Fibroblast of pulmonary artery (primary cell): ENCODE results near the gene IER3IP1.
"Not testable (repeated sequence)": the region's sequence is repeated elsewhere in the genome, so short reads cannot be mapped to it uniquely, and the experiment has no call there.

Experiments
- DNase-seq: peaks from one replicate; pipeline ENCODE4 v3.0.0-alpha.2; 2010; ENCODE audit warnings: low read depth
- H3K4me3 ChIP-seq: replicated peaks from 2 replicates; pipeline ENCODE4 v1.5.1; 2011; ENCODE audit warnings: low read depth, mild to moderate bottlenecking, control low read depth, low read length, moderate library complexity
- TF ChIP-seq, protein P1 (sequence below): IDR thresholded peaks from 2 replicates; pipeline ENCODE4 v1.5.1; 2011; ENCODE audit warnings: mild to moderate bottlenecking, control low read depth, low read length, inconsistent platforms; ENCODE audit errors: missing control alignments

IER3IP1 gene, protein sequence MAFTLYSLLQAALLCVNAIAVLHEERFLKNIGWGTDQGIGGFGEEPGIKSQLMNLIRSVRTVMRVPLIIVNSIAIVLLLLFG

GRCh38 chr18:47175898-47176575 lies at the start of gene IER3IP1:
Gene IER3IP1 (minus strand): TSS chr18:47176364. CDS start chr18:47176277, 87 bp downstream.
- H3K4me3 ChIP-seq: peak within 1 kb of the TSS; percentile 96
- peak; percentile 94 for DNase-seq
- TF ChIP-seq, protein P1, sequence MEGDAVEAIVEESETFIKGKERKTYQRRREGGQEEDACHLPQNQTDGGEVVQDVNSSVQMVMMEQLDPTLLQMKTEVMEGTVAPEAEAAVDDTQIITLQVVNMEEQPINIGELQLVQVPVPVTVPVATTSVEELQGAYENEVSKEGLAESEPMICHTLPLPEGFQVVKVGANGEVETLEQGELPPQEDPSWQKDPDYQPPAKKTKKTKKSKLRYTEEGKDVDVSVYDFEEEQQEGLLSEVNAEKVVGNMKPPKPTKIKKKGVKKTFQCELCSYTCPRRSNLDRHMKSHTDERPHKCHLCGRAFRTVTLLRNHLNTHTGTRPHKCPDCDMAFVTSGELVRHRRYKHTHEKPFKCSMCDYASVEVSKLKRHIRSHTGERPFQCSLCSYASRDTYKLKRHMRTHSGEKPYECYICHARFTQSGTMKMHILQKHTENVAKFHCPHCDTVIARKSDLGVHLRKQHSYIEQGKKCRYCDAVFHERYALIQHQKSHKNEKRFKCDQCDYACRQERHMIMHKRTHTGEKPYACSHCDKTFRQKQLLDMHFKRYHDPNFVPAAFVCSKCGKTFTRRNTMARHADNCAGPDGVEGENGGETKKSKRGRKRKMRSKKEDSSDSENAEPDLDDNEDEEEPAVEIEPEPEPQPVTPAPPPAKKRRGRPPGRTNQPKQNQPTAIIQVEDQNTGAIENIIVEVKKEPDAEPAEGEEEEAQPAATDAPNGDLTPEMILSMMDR: peak; percentile 3

DNA sequence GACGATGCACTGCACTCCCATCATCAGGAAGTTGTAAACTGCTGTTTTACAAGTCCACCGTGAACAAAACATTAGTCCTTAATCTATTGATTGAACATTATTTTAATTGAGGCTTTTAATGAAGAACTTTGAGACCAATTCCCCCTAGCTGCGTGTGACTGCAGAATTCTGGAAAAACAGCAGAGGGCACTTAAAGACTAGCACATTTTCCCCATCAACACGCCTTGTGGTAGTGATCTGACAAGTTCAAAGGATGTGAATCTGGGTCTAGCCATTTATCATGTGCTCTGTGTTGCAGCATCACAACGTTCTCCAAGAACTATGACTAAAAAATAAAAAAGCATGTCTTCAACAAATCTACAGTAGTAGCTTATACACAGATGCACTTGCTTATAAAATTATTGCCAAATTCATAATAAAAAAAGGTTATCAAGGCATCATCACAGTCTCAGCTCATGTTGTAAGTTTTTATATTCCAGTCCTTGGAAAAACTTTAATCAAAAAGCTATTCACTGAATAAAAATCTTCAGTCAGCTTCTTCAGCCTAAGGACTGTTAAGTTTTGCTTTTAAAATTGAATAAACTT lies 39.5 kb upstream of the IER3IP1 start:
- H3K4me3 ChIP-seq: no peak overlapping the region
- TF ChIP-seq, protein P1: peak; percentile 60
- peak; percentile 72 for DNase-seq

- TF ChIP-seq, protein P1: no peak
- no peak for DNase-seq
- H3K4me3 ChIP-seq: no peak overlapping the region
Observed at GRCh38 chr18:47209171-47209570, 33.0 kb upstream of the IER3IP1 start.

DNA sequence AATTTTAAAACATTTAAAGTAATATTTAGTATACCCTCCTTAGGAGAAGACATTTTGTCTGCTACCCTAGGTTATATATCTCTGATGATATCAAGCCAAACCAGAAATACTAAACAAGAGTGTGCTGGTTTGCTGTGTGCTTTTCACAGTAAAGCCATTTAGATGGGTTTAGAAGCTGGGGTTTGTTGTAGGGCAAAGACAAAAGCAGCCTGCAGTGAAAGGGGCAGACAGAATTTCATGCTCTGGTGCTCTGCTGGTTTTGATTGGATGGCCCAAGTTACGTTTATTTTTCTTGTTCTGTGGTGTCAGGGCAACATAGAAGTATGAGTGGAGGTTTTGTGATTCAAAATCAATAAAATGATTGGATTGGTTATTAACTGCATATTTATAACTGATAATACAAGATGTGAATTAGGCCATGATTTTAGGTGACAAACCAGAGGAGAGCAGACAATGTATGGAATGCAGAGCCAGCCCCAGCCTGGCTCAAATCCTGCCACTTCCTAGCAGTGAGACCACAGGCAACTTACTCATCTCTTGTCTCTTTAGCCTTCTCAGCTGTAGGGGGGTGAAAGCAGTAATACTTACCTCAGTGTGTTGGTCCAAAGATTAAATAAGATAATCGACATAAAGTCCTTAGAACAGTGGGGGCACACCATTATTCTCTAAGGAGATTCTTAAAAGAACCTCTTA lies 30.9 kb upstream of the IER3IP1 start:
- no peak for DNase-seq
- TF ChIP-seq, protein P1: no peak
- H3K4me3 ChIP-seq: no peak overlapping the region

DNA sequence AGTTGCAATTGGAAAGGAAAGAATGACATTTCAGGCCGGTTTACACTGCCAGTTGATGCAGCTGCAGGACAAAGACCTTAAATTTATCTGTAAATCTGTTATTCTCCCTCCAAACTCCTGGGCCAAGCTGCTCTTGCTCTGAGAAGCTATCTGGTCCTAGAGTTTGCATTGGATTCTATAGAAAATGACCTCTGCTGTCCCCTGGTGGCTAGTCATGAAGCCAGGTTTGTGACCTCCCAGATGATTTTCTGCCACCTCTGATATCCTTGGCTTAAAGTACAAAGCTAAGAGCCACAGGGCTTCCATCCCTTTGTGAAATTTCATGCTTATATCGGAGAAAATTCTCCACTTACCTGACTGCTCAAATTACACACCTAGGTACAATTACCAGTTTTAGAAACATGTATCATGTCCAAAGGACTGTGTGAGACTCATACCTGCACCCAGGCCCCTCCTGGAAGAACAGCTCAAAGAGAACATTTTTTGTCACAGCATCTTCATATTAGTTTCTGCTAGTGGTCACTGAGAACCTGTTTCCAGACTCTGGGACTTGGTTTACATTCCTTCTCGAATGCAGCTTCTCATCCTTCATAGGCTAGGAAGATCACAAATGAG lies 28.9 kb upstream of the IER3IP1 start:
- H3K4me3 ChIP-seq: no peak overlapping the region
- TF ChIP-seq, protein P1: peak; percentile 96
- peak; percentile 59 for DNase-seq

DNA sequence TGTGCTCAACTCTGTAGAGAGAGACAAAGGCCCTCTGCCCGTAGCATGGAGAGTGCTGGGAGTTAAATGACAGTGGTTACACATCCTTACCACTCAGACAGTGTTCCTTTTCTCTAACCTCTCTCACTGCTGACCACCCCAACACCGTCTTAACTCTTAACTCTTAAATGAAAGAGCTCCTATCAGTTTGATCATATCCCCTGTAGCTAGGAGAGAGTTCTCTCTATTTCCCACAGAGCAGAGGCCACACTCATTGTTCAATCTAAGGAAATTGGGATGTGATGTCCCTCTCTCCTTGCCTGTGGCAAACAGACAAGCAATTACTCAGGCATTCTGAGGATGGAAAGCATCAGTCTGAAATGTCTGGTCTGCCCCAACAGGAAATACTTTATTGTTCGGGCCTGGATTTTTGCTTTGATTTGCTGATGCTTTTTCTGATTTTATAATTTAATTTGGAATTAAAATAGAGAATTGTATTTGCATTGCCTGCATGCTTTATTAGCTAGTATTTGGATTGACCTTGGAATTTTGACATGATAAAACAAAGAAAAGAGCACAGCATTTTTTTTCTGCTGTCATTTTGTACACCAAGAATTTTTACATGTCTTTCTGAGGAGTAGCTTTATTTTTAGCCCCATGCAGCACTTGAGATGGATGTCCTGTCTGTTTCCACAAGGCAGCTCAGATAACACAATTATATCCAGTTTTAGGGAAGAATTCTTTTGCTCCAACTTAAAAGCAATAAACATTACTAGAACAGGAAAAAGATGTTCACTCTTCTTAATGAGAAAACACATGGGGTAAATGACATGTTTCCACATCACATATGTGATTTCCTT lies 27.7 kb upstream of the IER3IP1 start:
- TF ChIP-seq, protein P1: no peak
- H3K4me3 ChIP-seq: no peak overlapping the region
- no peak for DNase-seq

- not testable (repeated sequence) for H3K4me3 ChIP-seq, DNase-seq
Observed at GRCh38 chr18:47195961-47196360, 19.8 kb upstream of the IER3IP1 start.
